Stimulated activated CD8-positive, alpha-beta memory T cell treated with anti-CD3 and anti-CD28 coated beads, Interleukin-4, amount 100 ng/mL, for 4 hours (primary cell): ENCODE results near the gene SRRM5.
"Not testable (repeated sequence)": the region's sequence is repeated elsewhere in the genome, so short reads cannot be mapped to it uniquely, and the experiment has no call there.

Experiments
- DNase-seq, 2 donors: peaks; one replicate each; pipeline ENCODE4 v3.0.0-alpha.2; 2020; ENCODE audit warnings: low read depth in 2 of 2, low spot score in 1 of 2

The SRRM5 gene

DNA sequence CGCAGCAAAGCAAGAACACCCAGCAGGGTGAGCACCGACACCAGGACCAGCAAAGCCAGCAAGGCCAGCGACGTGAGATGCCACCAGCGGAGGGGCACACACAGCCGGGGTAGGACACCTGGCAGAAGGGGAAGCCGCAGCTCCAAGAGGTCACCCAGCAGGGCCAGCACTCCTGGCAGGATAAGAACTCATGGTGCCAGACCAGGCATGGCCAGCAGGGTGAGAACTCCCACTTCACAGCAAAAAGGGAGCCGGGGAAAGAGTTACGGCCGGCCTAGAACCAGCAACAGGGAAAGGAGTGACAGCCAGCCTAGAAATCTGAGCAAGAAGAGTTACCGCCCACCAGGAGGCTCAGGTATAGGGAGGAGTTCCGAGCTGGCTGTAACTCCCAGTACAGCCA is 486 bp downstream of the SRRM5 start:
- no peak for DNase-seq

- DNase-seq = no peak
Measured at GRCh38 chr19:43616306-43616705, 4.4 kb downstream of the SRRM5 start.

DNA sequence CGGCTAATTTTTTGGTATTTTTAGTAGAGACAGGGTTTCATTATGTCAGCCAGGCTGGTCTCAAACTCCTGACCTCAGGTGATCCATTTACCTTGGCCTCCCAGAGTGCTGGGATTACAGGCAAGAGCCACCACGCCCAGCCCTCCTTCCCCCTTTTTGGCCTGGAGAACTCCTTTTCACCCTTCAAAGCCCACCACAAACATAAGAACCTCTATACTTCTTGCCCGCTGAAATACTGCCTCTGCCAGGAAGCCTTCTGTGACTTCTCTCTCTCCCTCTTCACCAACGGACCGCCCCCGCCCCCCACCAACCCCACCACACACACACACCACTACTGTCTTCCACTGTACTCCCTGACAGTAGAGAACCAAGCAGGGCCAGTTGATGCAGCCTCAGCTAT is 5.1 kb downstream of the SRRM5 start:
- DNase-seq = no peak

DNA sequence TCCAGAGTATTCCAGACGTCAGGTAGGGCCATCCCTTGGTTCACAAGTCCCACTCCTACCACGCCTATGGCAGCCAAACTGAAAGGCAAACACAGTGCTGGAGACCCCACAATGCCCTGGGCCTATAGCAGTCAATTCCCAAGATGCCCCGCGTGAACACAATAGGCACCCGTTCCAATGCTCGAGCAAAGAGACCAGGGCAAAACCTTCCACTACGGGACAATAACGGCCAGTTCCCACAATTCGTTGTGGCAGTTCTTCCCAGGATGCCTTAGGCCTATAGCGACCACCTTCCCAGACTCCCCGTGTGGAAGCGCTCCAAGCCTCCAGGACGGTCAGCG is 7.0 kb downstream of the SRRM5 start:
- no peak for DNase-seq

DNA sequence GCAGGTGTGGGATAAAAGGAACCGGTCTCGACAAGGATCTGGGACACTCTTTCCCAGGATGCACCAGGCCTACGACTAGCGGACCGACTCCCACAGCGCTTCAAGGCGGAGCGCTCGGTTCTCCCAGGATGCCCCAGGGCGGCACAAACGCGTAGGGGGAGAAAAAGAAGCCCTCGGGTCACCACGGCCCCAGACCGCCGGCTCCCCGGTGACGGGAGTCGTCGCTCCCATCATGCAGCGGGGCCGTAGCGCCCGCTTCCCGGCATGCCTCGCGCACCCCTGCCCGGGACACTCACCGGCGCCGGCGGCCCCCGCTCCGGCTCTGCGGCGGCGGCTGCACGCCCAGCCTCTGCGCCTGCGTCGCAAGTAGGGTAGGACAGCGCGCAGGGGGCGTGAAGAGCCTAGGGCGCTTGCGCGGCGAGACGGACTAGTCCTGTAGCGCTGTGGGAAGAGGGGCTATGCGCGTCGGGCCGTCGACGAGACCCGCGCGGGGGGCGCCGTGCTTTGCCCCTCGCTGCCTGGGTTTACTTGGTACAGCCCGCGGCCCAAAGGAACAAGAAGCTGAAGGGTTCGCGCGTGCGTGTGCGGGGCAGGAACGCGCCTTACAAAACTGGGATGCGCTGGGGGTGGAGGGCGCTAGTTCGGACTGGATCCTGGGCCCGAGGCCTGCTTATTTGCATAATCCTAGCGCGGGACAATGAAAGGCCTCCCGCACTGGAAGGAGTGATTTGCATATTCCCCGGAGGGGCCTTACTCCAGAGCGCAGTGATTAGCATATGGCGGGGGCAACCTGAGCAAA is 7.6 kb downstream of the SRRM5 start, which contains the start of gene ZNF428:
Gene ZNF428, minus strand, starts transcription at position 368 of the 799 bp plus-strand sequence. CDS start 5,325 bp downstream, outside the sequence.
- peak; percentile 60 to 77 for DNase-seq

DNA sequence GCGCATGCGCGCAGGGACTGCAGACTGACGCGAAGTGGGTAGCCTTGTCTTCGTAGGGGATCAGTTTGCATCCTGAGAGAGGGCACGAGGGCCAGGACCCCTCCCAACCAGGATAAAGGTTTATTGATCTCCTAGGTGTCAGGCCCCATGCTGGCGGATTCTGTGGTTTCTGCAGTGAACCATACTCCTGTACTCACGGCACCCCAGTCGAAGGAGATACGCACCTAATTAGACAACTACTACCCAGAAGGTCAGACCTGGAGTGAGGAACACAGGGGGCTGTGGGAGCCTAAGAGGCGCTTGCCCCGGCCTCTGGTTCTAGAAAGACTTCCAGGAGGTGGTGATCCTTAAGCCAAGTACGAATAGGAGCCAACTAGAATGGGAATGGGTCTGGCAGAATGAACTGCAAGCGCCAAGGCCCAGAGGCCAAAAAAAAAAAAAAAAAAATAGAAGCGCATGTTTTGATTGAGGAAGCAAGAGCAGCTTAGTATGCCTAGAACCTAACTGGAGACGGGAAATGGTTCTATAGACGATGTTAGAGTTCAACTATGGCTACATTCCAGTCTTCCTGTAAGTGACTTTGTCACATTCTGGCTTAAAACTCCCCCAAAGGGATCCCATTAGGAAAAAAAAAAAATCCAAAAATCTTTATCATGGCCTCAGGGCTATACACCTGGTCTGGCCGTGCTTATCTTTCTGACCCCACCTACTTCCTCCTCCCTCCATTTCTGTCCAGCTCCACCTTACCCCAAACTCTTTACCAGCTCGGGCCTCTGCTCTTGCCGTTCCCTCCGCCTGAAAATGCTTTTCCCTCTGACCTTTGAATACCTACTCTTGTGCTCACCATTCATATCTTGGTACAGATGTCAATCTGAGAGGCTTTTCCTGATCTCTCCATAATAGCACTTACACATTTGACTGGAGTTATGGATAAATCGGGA is 8.4 kb downstream of the SRRM5 start:
- peak in 1 of 2 donors; percentile 76 for DNase-seq

GRCh38 chr19:43622070-43622469 is 10.2 kb downstream of the SRRM5 start:
- DNase-seq = no peak

GRCh38 chr19:43622956-43623355 is 11.1 kb downstream of the SRRM5 start:
- no peak for DNase-seq

DNA sequence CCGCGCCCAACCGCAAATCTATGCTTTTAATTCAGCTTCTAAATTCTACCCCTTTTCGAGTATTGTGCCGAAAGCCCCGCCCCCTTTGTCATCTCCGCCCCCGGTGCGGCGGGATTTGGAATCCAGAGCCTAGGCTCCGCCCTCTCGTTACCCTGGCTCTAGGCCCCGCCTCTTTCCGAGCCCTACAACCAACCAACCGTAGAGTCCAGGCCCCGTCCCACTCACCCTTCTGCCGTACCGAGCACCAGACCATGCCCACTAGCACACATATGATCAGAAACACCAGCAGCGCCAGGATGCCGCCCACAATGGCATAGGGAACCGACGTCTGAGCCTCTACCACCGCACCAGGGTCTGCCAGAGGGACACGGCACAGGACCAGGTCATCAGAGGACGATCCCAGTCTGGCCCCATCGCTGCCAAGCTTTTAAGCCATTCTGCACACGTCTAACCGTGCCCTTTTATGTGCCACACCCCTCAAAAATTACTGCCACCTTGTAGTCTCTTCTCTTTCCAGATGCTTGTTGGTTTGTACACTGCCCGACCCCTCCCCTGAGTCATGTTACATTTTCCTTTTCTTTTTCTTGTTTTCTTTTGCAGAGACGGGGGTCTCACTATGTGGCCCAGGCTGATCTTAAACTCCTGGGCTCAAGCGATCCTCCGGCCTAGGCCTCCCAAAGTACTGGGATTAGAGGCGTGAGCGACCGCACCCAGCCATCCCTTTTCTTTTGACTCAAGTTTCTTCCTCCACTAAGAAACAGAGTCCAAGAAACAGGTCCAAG is 12.2 kb downstream of the SRRM5 start:
- DNase-seq = no peak

- peak; percentile 64 to 67 for DNase-seq
Measured at GRCh38 chr19:43624933-43625332, 13.0 kb downstream of the SRRM5 start.

GRCh38 chr19:43625918-43626579 is 14.2 kb downstream of the SRRM5 start:
- no peak for DNase-seq

DNA sequence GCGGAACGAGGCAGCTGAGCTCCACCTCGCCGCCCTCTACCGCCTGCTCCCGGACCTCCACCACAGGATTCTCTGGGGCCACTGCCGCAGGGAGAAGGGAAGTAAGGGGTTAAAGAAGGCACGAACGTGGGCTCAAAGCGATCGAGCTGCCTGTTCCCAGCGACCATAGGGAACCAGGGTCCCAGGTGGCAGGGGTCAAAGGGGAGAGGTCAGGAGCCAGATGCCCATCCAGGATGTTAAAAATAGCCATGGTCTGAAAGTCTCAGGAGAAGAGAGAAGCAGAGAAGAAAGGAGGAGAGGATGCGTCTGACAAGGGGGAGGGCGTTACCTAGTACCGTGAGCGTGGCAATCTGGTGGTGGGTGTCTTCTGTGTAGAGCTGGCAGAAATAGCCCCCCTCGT is 14.9 kb downstream of the SRRM5 start:
- DNase-seq = no peak

- no peak for DNase-seq
Measured at GRCh38 chr19:43628646-43629326, 16.9 kb downstream of the SRRM5 start.

- no peak for DNase-seq
Measured at GRCh38 chr19:43631491-43631890, 19.6 kb downstream of the SRRM5 start.

GRCh38 chr19:43633520-43633919 is 21.6 kb downstream of the SRRM5 start:
- no peak for DNase-seq

- DNase-seq = no peak
Measured at GRCh38 chr19:43634068-43634467, 22.2 kb downstream of the SRRM5 start.

GRCh38 chr19:43634506-43634871 is 22.6 kb downstream of the SRRM5 start:
- no peak for DNase-seq

DNA sequence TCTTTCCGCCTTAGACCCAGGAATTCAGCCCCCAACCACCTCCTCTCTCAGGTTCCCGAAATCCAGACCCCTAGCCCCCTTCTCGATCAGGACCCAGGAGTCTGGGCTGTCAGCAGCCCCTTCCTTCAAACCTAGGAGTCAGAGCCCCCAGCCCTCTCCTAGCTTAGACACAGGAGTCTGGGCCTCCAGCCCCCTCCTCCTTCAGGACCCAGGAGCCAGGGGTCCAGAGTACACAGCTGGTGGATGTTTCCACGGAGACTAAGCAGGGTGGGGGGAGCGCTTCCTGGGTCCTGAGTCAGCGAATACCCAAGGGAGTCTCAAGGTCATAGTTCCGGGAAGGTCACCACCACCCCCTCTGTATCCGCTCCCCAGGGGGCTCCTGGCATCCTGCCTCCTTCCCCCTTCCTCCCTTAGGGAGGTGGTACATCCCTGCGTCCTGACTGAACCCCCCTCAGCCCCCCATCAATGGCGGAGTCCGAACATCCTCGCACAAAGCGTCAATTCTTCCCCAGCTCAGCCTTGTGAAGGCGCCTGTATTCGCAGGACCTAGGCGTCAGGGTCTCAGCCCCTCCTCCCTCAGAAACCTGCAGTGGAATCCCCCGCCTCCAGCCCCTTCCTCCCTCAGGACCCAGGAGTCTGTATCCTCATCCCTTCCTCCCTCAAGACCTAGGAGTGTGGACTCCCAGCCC is 23.1 kb downstream of the SRRM5 start:
- DNase-seq = no peak

DNA sequence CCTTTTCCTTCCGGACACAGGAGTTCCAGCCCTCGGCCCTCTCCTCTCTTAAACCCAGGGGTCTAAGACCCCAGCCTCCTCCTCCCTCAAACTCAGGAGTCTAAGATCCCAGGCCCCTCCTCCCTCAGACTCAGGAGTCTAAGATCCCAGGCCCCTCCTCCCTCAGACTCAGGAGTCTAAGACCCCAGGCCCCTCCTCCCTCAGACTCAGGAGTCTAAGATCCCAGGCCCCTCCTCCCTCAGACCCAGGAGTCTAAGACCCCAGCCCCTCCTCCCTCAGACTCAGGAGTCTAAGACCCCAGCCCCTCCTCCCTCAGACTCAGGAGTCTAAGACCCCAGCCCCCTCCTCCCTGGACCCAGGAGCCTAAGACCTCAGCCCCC is 23.7 kb downstream of the SRRM5 start:
- not testable (repeated sequence) for DNase-seq
